ENCODE data around the gene SUN1.
"Not testable (repeated sequence)": the region's sequence is repeated elsewhere in the genome, so short reads cannot be mapped to it uniquely, and the experiment has no call there.

Gene SUN1

DNA sequence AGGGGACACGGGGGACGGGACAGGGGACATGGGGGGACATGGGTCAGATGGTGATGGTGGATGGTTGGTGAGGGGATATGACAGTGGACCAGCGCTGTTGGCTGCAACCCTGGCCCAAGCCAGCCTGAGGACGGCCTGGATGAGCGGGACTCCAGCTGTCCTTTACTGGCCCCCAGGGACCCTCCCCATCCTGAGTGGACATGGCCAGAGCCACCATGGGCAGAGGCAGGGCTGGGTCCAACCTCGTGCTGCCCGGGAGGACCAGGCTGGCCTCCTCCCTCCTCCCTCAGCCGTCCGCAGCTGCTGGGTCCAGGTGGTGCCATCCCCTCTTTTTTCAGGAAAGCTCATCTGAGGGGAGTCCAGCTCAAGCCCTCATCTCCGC lies 74.5 kb downstream of the SUN1 start:
- CTCF ChIA-PET: interaction anchor here (0.6 to 1.0 kb wide), 3 partner anchors 56 to 159 kb away, joined by 3 read pairs; no protein-coding TSS in a partner anchor
- Mint-ChIP-seq H3K36me3 (no peaks in the 10 kb centered on the region), H3K9me3 (no peaks in the 10 kb centered on the region), H3K4me3 (no peak overlapping the region), H3K27me3 (peaks cover 43% of the 10 kb centered on the region), H3K4me1 (peaks cover 11% of the 10 kb centered on the region), H3K27ac (no peak overlapping the region)
- no peak for DNase-seq

DNA sequence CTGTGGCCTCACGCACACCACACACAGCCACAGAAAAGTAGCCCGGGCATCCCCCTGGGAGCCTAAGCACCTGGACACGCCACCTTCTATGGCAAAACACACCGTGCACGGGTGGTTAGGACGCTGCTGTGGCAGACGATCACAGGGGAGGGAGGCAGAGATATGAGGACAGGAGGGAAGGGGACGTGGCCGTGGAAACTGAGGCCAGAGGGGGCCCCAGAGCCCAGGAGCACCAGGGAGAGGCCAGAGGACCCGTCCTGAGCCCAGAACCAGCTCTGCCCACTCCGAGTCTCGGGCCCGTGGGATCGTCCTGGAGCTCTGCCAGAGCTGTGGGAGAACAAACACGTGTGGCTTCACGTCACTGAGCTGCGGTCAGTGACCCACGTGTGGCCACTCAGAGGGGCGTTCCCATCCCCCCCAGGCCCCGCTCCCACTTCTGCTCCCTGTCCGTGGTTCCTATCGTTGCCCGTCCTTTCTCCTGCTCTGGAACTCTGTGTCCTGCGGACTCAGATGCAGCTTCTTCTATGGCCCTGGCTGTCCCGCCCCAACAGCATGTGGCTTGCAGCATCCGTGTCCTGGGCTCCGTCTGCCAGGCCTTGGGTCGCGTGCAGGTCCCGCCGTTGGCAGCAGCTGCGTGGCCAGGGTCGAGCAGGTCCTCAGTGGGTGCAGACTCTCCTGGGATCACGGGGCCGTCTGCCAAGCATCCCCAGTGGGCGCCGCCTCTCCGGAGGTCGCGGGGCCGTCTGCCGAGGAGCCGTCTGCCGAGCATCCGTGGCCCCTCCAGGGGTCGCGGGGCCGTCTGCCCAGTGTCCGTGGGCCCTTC lies 75.1 kb downstream of the SUN1 start:
- Mint-ChIP-seq H3K27me3 (peaks cover 43% of the 10 kb centered on the region), H3K27ac (no peak overlapping the region), H3K4me1 (peaks cover 11% of the 10 kb centered on the region), H3K36me3 (no peaks in the 10 kb centered on the region), H3K9me3 (no peaks in the 10 kb centered on the region), H3K4me3 (no peak overlapping the region)
- DNase-seq: no peak
- CTCF ChIA-PET: interaction anchor here (0.6 to 4.5 kb wide), 5 partner anchors 23 to 158 kb away, joined by 3 to 47 read pairs (median 3); partner anchors contain the start of gene ADAP1

DNA sequence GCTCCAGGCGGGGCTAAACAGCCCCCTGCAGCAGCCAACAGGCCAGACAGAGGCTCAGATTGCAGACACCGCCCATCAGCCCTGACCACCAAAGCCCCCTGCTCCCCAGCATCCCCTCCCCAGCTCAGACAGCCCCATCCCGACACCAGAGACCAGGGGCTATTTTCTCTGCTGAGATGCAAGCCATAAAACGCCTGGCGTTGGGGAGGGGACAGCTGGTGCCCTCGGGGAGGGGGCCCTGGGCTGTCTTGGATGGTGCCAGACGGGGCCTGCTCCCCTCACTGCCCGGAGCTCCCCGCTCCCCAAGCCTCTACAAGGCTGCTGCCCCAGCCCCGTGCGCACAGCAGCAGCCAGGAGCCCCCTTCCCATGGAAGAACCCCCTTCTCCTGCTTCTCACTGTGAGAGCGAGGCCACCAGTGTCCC lies 75.9 kb downstream of the SUN1 start:
- H3K4me3 Mint-ChIP-seq: peak overlapping the region; percentile 10
- peaks cover 11% of the 10 kb centered on the region for H3K4me1 Mint-ChIP-seq
- CTCF ChIA-PET: interaction anchor here (1.0 to 4.5 kb wide), 4 partner anchors 14 to 49 kb away, joined by 3 to 47 read pairs (median 6); partner anchors contain the start of gene ADAP1
- no peak for DNase-seq
- no peaks in the 10 kb centered on the region for H3K9me3 Mint-ChIP-seq
- H3K27me3 Mint-ChIP-seq: peaks cover 43% of the 10 kb centered on the region
- H3K27ac Mint-ChIP-seq: no peak overlapping the region
- H3K36me3 Mint-ChIP-seq: no peaks in the 10 kb centered on the region

DNA sequence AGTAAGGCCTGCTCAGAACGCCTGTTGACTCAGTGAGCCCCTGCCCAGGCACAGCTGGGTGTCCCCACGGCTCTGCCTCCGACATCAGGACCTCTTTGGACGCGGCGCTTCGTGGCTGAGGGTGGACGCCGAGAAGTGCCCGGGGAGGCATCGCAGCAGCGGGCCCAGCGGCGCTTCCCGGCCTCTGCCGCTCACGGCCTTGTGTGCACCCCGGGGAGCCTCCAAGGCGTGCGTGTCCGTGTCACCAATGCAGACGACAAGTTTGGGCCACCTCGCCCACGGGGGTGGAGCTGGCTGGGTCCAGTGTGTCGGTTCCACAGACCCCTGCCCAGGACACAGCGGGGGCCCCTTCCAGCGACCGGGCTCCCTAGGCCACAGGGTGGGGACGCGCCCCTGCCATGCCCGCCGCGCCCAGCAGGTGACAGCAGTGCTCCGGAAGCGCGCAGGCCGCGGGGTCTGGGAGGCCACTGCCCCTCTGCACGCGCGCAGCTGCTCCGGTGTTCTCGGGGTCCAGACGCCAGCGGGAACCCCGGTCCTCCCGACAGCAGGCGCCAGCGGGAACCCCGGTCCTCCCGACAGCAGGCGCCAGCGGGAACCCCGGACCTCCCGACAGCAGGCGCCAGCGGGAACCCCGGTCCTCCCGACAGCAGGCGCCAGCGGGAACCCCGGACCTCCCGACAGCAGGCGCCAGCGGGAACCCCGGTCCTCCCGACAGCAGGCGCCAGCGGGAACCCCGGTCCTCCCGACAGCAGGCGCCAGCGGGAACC lies 76.5 kb downstream of the SUN1 start:
- CTCF ChIA-PET: interaction anchor here (1.0 to 4.5 kb wide), 7 partner anchors 13 to 84 kb away, joined by 3 to 47 read pairs (median 4); partner anchors contain the start of gene ADAP1
- Mint-ChIP-seq H3K4me1 (peaks cover 11% of the 10 kb centered on the region), H3K27me3 (peaks cover 43% of the 10 kb centered on the region), H3K4me3 (peak overlapping the region; percentile 10)
- not testable (repeated sequence) for H3K27ac Mint-ChIP-seq, H3K36me3 Mint-ChIP-seq, H3K9me3 Mint-ChIP-seq
- DNase-seq: peak; percentile 75

DNA sequence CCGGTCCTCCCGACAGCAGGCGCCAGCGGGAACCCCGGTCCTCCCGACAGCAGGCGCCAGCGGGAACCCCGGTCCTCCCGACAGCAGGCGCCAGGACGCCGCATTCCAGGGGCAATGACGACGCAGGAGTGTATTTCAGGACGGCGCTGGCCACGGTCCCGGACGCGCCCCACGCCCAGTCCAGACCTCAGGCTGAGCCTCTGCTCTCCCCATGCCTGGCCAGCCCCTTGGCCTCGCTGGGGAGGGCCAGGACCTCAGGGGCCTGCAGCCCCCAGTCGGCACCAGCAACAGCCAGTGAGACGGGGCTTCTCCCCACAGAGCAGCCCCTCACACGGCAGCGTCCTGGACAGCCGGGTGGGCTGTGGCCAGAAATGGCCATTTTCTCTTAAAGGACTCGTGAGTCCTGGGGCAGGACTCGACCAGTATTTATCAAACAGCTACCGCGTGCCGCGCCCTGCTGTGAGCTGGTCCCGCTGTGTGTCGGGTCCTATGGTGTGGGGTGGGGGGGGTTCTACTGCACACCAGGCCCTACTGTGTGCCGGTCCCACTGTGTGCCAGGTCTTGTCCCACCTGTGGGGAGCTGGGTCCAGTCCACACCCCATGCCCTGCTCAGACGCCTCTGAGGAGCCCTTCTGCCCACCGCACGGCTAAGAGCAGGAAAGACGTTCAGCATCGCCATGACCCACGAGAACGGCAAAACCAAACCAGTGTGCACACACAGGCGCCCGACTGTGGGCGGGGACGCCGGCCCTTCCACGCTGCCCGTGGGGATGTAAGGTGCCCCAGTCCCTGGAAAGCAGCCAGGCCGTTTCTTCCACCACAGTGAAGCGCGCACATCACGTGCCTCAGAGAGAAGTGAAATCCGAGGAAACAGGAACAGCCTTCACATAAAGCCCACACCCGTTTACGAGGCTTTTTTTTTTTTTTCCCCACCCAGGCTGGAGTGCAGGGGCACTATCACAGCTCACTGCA lies 77.4 kb downstream of the SUN1 start:
- H3K36me3 Mint-ChIP-seq: no peaks in the 10 kb centered on the region
- no peaks in the 10 kb centered on the region for H3K9me3 Mint-ChIP-seq
- peaks cover 11% of the 10 kb centered on the region for H3K4me1 Mint-ChIP-seq
- CTCF ChIA-PET: interaction anchor here (0.7 to 4.5 kb wide), 8 partner anchors 12 to 83 kb away, joined by 3 to 47 read pairs (median 4); partner anchors contain the start of gene ADAP1
- H3K4me3 Mint-ChIP-seq: no peak overlapping the region
- H3K27me3 Mint-ChIP-seq: peaks cover 43% of the 10 kb centered on the region
- peak; percentile 35 for DNase-seq
- H3K27ac Mint-ChIP-seq: no peak overlapping the region

DNA sequence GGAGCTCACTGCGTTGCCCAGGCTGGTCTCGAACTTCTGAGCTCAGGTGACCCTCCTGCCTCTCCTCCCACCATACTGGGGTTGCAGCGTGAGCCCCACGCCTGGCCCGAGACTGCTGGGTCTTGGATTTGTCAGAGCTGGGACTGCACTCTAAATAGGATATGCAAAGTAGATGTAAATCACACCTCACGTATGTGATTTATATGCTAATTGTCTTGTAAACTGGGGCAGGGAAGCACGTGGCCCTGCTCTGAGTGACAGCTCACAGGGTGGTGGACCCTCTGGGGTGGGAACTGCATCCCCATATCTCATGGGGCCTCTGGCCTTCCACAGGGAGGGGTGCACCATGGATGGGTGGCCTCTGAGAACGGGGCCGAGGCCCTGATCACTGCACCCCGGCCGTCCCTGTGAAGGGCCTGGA lies 78.2 kb downstream of the SUN1 start:
- peaks cover 38% of the 10 kb centered on the region for H3K27me3 Mint-ChIP-seq
- CTCF ChIA-PET: interaction anchor here (0.7 to 4.5 kb wide), 7 partner anchors 11 to 83 kb away, joined by 3 to 47 read pairs (median 4); partner anchors contain the start of gene ADAP1
- no peak overlapping the region for H3K27ac Mint-ChIP-seq
- no peak for DNase-seq
- no peak overlapping the region for H3K4me3 Mint-ChIP-seq
- H3K36me3 Mint-ChIP-seq: no peaks in the 10 kb centered on the region
- H3K9me3 Mint-ChIP-seq: no peaks in the 10 kb centered on the region
- peaks cover 11% of the 10 kb centered on the region for H3K4me1 Mint-ChIP-seq

DNA sequence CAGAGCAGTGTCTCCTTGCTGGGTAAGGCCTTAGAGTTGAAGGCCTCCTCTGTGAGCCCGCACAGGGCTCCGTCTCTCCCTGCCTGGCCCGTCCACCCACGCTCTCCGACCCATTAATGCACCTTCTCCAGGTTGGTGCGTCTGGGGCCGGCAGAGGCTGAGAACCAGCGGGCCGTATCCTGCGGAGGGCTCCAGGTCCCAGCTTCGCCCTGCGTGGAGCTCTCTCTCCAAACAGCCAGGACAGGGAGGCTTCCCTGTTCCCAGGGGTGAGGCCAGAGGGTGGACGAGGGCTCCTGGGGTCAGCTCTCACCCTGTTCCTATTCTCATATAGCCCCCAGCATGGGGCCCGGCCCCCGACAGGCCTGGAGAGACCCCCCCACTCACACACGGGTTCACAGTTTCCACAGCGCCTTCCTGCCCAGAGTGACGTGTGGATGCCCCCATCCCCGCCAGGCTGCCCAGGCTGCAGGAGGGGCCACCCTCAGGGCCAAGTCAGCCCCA lies 78.7 kb downstream of the SUN1 start:
- CTCF ChIA-PET: interaction anchor here (1.7 to 4.5 kb wide), 4 partner anchors 11 to 82 kb away, joined by 3 to 47 read pairs (median 8); partner anchors contain the start of gene ADAP1
- no peaks in the 10 kb centered on the region for H3K36me3 Mint-ChIP-seq
- H3K27me3 Mint-ChIP-seq: peaks cover 36% of the 10 kb centered on the region
- H3K4me1 Mint-ChIP-seq: peaks cover 11% of the 10 kb centered on the region
- no peaks in the 10 kb centered on the region for H3K9me3 Mint-ChIP-seq
- H3K27ac Mint-ChIP-seq: no peak overlapping the region
- no peak overlapping the region for H3K4me3 Mint-ChIP-seq
- DNase-seq: no peak

DNA sequence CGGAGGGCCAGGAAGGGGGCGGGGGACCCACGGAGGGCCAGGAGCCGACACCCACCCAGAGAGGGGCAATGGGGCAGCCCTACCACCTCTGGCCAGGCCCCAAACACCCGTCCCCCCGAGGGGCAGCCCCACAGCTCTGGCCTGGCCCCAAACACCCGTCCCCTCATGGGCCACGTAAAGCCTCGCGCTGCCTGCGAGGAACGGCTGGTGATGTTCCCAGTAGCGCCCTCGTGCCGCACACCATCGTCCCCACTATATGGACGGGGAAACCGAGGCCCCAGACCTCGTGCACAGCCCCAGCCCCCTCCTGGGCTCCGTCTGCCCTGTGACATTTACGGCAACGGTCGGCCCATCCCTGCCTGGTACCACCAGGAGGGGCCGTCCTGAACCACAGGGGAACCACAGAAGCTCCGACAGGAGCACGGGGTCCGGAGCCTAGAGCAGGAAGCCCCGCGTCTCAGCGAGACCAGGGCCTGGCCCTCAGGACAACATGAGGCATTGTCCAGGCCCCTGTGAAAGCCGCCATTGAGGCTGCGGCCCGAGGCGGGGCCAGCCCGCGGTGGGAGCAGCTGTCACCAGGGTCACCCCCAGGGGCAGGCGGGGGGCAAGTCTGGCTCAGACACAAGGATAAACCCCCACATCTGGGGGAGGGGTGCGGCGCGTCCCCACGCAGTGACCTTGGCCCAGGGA lies 79.7 kb downstream of the SUN1 start:
- CTCF ChIA-PET: no interaction called here
- Mint-ChIP-seq H3K27me3 (peaks cover 34% of the 10 kb centered on the region), H3K36me3 (no peaks in the 10 kb centered on the region), H3K4me3 (no peak overlapping the region), H3K9me3 (no peaks in the 10 kb centered on the region), H3K4me1 (peaks cover 11% of the 10 kb centered on the region), H3K27ac (no peak overlapping the region)
- DNase-seq: no peak

DNA sequence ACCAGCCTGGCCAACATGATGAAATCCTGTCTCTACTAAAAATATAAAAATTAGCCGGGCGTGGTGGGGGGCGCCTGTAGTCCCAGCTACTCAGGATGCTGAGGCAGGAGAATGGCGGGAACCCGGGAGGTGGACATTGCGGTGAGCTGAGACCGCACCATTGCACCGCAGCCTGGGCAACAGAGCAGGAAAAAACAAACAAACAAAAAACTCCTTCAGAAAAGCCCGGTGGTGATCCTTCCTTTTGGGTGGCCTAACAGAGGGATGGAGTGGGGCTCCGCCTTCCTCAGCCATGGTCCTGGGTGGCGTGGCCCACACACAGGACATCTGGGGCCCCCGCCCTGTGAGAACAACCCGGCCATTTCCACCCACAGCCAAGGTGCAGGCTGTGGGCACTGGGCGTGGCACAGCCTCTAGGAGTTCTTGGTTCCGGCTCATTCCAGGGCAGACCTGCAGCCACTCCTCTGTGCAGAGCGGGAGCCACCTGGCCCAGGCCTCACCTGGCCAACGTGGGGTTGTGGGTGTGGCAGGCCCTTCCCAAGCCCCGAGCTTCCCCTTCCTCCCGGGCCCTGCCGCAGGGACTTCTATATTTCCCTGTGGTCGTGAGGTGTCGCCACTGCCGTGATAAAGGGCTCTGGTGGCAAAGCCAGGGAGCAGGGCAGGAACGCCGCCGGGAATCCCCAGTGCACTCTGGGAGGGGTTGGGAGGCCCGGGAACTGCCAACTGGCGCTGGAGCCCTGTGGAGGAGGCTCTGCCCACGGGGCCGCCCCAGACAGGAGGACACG lies 81.7 kb downstream of the SUN1 start:
- no peak overlapping the region for H3K4me3 Mint-ChIP-seq
- DNase-seq: no peak
- no peak overlapping the region for H3K27ac Mint-ChIP-seq
- no peaks in the 10 kb centered on the region for H3K9me3 Mint-ChIP-seq
- CTCF ChIA-PET: no interaction called here
- no peaks in the 10 kb centered on the region for H3K36me3 Mint-ChIP-seq
- H3K4me1 Mint-ChIP-seq: peaks cover 11% of the 10 kb centered on the region
- peaks cover 22% of the 10 kb centered on the region for H3K27me3 Mint-ChIP-seq

DNA sequence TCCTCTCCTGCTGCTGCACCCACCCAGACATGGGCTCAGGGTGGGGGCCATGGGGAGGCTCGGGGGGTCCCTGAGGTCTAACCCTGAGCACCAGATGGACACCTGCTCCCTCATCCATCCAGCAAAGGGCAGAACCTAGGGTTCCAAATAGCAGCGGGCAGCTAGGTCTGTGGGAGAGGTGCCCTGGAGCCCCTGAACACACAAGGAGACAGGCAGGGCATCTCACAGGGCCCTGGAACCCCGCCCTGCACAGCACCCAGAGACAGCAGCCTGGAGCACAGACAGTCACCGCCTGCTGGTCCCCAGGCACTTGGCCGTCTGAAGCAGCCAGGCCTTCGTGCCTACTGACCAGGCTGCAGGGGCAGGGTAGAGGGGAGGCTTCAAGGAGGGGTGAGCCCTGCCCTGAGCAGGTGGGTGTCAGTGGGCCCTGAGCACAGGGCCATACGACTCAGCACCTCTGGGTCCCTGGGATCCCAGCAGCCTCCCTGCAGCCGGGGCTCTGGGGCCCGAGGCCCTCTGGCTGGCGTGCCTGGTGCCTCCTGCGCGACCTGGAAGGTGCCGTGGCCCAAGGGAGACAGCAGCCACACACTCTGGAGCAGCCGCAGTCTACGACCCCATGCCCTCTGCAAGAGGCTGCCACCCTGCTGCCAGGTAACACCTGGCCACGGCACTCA lies 82.4 kb downstream of the SUN1 start:
- DNase-seq: no peak
- Mint-ChIP-seq H3K27me3 (peaks cover 18% of the 10 kb centered on the region), H3K27ac (no peak overlapping the region), H3K4me1 (peaks cover 12% of the 10 kb centered on the region), H3K9me3 (no peaks in the 10 kb centered on the region), H3K36me3 (no peaks in the 10 kb centered on the region), H3K4me3 (no peak overlapping the region)
- CTCF ChIA-PET: no interaction called here

DNA sequence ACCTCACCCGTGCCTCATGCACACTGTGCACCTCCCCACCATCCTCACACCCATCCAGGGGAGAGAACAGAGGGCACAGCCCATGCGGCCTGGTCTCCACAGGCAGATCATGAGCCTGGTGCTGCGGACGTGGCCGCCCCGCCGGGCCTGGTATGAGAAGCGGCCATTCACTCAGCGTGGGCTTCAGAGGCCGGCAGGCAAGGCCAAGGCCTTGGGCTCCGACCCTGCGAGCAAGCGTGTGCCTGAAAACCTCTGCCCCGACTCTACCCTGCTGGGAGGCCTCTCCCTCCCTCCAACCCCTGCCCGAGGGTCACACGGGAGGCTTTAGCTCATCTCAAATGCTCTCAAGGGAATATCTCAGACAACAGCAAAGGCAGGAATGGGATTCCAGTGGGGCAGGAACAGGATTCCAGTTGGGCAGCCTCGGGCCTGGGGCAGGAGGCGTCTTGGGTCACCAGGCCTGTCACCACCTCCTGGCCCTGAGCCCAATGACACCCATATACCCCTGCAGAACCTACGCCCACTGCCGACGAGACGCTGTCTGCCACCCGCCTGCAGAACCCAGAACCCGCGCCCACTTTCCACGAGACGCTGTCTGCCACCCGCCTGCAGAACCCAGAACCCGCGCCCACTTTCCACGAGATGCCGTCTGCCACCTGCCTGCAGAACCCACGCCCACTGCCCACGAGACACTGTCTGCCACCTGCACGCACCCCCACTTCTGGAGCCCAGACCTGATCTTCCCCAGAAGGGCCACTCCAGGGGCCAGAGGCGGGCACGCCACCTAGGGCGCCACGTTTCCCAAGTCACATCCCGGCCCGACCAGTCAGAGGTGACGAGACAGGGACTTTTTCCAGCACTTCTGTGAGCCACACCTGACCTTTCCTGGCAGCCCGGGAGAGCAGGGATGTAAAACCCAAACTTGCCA lies 83.3 kb downstream of the SUN1 start:
- Mint-ChIP-seq H3K9me3 (no peaks in the 10 kb centered on the region), H3K4me1 (peaks cover 4% of the 10 kb centered on the region), H3K4me3 (no peak overlapping the region), H3K27me3 (peaks cover 9% of the 10 kb centered on the region), H3K36me3 (no peaks in the 10 kb centered on the region), H3K27ac (no peak overlapping the region)
- no peak for DNase-seq
- CTCF ChIA-PET: no interaction called here
